GM12865 (cell line): ENCODE data around the gene XPR1.

Experiments
- DNase-seq: peaks from one replicate; pipeline ENCODE4 v3.0.0; 2010; ENCODE audit warnings: low read depth
- H3K4me3 ChIP-seq: 2 replicates; pipeline ENCODE4 v1.5.1; 2011; ENCODE audit warnings: mild to moderate bottlenecking, low read depth, low read length, control low read depth
- TF ChIP-seq, protein P1 (sequence below): IDR thresholded peaks from 2 replicates; pipeline ENCODE4 v1.5.1; 2011; ENCODE audit warnings: low read length, control low read depth, low read depth, inconsistent platforms; ENCODE audit not compliant: insufficient read depth; ENCODE audit errors: missing control alignments

Gene XPR1

DNA sequence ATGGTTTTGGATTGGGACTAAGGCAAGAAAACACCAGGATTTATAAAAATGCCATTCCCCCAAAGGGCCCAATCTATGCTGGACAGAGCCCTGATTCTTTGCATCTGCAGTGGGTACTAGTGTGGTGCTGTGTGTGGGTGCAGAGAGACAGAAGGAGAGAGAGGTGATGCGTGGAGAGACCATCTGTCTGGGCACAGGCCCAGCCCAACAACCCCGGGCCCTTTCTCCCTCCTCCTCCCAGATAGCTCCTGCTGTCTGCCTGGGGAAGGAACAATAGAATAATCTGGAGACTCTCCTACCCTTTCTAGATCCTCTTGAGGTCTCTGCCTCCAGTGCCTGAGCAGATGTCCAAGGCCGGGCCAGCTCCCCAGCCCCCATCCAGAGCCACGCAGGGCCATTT is 296.0 kb downstream of the XPR1 start:
- no peak overlapping the region for H3K4me3 ChIP-seq
- DNase-seq = no peak
- TF ChIP-seq, protein P1, sequence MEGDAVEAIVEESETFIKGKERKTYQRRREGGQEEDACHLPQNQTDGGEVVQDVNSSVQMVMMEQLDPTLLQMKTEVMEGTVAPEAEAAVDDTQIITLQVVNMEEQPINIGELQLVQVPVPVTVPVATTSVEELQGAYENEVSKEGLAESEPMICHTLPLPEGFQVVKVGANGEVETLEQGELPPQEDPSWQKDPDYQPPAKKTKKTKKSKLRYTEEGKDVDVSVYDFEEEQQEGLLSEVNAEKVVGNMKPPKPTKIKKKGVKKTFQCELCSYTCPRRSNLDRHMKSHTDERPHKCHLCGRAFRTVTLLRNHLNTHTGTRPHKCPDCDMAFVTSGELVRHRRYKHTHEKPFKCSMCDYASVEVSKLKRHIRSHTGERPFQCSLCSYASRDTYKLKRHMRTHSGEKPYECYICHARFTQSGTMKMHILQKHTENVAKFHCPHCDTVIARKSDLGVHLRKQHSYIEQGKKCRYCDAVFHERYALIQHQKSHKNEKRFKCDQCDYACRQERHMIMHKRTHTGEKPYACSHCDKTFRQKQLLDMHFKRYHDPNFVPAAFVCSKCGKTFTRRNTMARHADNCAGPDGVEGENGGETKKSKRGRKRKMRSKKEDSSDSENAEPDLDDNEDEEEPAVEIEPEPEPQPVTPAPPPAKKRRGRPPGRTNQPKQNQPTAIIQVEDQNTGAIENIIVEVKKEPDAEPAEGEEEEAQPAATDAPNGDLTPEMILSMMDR = no peak

GRCh38 chr1:180928331-180929230 is 296.8 kb downstream of the XPR1 start:
- TF ChIP-seq, protein P1 = no peak

GRCh38 chr1:180929389-180929788 is 297.6 kb downstream of the XPR1 start:
- H3K4me3 ChIP-seq = no peak overlapping the region
- TF ChIP-seq, protein P1 = no peak
- DNase-seq = no peak

More at GRCh38 chr1:180928331-180929230, 296.8 kb downstream of the XPR1 start:
- no peak for DNase-seq
- H3K4me3 ChIP-seq = no peak overlapping the region

DNA sequence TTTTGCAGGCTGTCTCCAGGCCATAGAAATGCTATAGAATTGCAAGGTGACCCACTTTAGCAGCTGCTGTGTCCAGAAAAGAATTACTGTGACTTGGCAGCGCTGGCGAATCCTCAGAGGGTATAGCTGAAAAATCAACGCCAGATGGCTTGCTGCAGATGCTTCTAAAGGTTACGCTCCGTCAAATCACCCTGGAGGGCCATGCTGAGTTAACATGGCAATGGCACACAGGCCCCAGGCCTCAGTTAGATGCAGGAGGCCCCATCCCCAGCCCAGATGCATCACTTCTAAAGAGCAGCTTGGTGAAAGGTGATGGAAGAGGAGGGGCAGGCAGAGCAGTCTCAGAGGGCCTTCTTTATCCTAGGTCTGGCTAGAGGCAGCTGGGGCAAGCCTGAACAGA is 298.9 kb downstream of the XPR1 start:
- DNase-seq = no peak
- TF ChIP-seq, protein P1 = no peak
- no peak overlapping the region for H3K4me3 ChIP-seq

GRCh38 chr1:180931529-180931928 is 299.7 kb downstream of the XPR1 start:
- DNase-seq = no peak
- no peak overlapping the region for H3K4me3 ChIP-seq
- TF ChIP-seq, protein P1 = no peak

DNA sequence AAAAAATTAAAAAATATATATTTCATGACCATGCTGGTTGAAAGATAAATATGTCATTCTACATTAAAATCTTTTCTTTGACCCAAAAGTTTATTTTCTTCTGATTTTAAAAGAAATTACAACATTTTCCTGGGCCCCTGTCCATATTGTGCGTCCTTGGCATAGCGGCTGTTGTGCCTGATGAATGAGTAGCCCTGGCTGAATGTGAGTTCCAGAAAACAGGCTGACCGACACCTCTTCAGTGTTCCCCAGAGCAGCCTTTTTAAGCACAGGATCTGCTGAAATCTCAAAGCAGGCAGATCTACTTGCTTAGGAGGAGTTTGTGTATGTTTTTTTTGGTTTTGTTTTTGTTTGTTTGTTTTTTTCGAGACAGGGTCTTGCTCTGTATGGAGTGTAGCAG is 300.6 kb downstream of the XPR1 start:
- no peak overlapping the region for H3K4me3 ChIP-seq
- no peak for DNase-seq
- TF ChIP-seq, protein P1 = no peak
